Liver (tissue), 9 donors: ENCODE results near the gene PRDM7. TPM values are rescaled to one million over a fixed set of nuclear protein-coding genes. Genes with fewer than 3 reads are reported as not detected.
A peak's percentile ranks its signal among the peaks of the same experiment; 100 is the strongest.

Experiments used
- DNase-seq: peaks from one replicate; pipeline ENCODE4 v3.0.0-alpha.2; 2017; ENCODE audit warnings: low spot score
- H3K27ac ChIP-seq, 2 donors: one replicate each; pipeline ENCODE4 v1.7.0; 2013; ENCODE audit warnings: inconsistent platforms in 2 of 2, low read length in 2 of 2, control low read depth in 1 of 2, low read depth in 1 of 2, mild to moderate bottlenecking in 1 of 2
- H3K27me3 ChIP-seq, 4 donors: one replicate each; pipeline versions ENCODE4 v1.6.1 to v1.7.0; 2013; ENCODE audit warnings: low read length in 3 of 4, inconsistent platforms in 1 of 4, mild to moderate bottlenecking in 1 of 4, moderate library complexity in 1 of 4; ENCODE audit not compliant: control insufficient read depth in 4 of 4, insufficient read depth in 4 of 4
- H3K36me3 ChIP-seq, 4 donors: one replicate each; pipeline versions ENCODE4 v1.6.1 to v1.7.0; 2013; ENCODE audit warnings: low read length in 3 of 4, mild to moderate bottlenecking in 3 of 4, low read depth in 1 of 4, moderate library complexity in 1 of 4; ENCODE audit not compliant: control insufficient read depth in 4 of 4, insufficient read depth in 3 of 4
- H3K4me1 ChIP-seq, 4 donors: one replicate each; pipeline versions ENCODE4 v1.6.1 to v1.7.0; 2013; ENCODE audit warnings: low read length in 3 of 4, mild to moderate bottlenecking in 3 of 4, moderate library complexity in 1 of 4; ENCODE audit not compliant: control insufficient read depth in 4 of 4, insufficient read depth in 4 of 4
- H3K4me3 ChIP-seq, 3 donors: one replicate each; pipeline versions ENCODE4 v1.6.1 to v1.7.0; 2013; ENCODE audit warnings: low read length in 3 of 3, control low read depth in 1 of 3, low read depth in 1 of 3, mild to moderate bottlenecking in 1 of 3
- H3K9ac ChIP-seq, 2 donors: one replicate each; pipeline ENCODE4 v1.7.0; 2013; ENCODE audit warnings: low read length in 2 of 2, mild to moderate bottlenecking in 2 of 2, moderate library complexity in 2 of 2, control low read depth in 1 of 2, low read depth in 1 of 2
- H3K9me3 ChIP-seq, 4 donors: one replicate each; pipeline versions ENCODE4 v1.6.1 to v1.7.0; 2013; ENCODE audit warnings: low read length in 3 of 4; ENCODE audit not compliant: control insufficient read depth in 4 of 4
- ATF3 ChIP-seq: IDR thresholded peaks from 2 replicates; pipeline ENCODE4 v1.6.1; 2016; ENCODE audit warnings: antibody characterized with exemption
- CTCF ChIP-seq: fragments of 150-350 bp; IDR thresholded peaks from 2 replicates; pipeline ENCODE4 v1.5.1; 2017; ENCODE audit warnings: improper control_type of control experiment, low read depth, low read length; ENCODE audit not compliant: missing input control
- EGR1 ChIP-seq, 2 donors: IDR thresholded peaks; 2 replicates each; pipeline ENCODE4 v1.6.1; 2016 to 2018; ENCODE audit warnings: antibody characterized with exemption in 2 of 2, low read depth in 2 of 2
- FOXA1 ChIP-seq: IDR thresholded peaks from 2 replicates; pipeline ENCODE4 v1.6.1; 2016; ENCODE audit warnings: antibody characterized with exemption
- FOXA2 ChIP-seq: IDR thresholded peaks from 2 replicates; pipeline ENCODE4 v1.6.1; 2016; ENCODE audit warnings: antibody characterized with exemption
- GABPA ChIP-seq, 2 donors: IDR thresholded peaks in 1 of 2; conservative IDR thresholded peaks in 1 of 2; 2 replicates each; pipeline ENCODE4 v1.6.1; 2016; ENCODE audit warnings: antibody characterized with exemption in 2 of 2, mild to moderate bottlenecking in 1 of 2, moderate library complexity in 1 of 2
- HNF4A ChIP-seq, 2 donors: conservative IDR thresholded peaks; 2 replicates each; pipeline ENCODE4 v1.6.1; 2016; ENCODE audit warnings: antibody characterized with exemption in 2 of 2, mild to moderate bottlenecking in 2 of 2
- HNF4G ChIP-seq: IDR thresholded peaks from 2 replicates; pipeline ENCODE4 v1.6.1; 2016; ENCODE audit warnings: antibody characterized with exemption
- JUND ChIP-seq, 2 donors: IDR thresholded peaks; 2 replicates each; pipeline ENCODE4 v1.6.1; 2016; ENCODE audit warnings: antibody characterized with exemption in 2 of 2
- MAX ChIP-seq: IDR thresholded peaks from 2 replicates; pipeline ENCODE4 v1.6.1; 2016; ENCODE audit warnings: antibody characterized with exemption
- NR2F2 ChIP-seq: IDR thresholded peaks from 2 replicates; pipeline ENCODE4 v1.6.1; 2016; ENCODE audit warnings: antibody characterized with exemption
- RAD21 ChIP-seq, 2 donors: IDR thresholded peaks; 2 replicates each; pipeline ENCODE4 v1.6.1; 2016; ENCODE audit warnings: antibody characterized with exemption in 2 of 2, mild to moderate bottlenecking in 2 of 2
- REST ChIP-seq: IDR thresholded peaks from 2 replicates; pipeline ENCODE4 v1.6.1; 2016; ENCODE audit warnings: antibody characterized with exemption, mild to moderate bottlenecking
- RXRA ChIP-seq, 2 donors: IDR thresholded peaks; 2 replicates each; pipeline ENCODE4 v1.6.1; 2017 to 2018; ENCODE audit warnings: antibody characterized with exemption in 2 of 2, mild to moderate bottlenecking in 1 of 2
- SP1 ChIP-seq: IDR thresholded peaks from 2 replicates; pipeline ENCODE4 v1.6.1; 2018; ENCODE audit warnings: antibody characterized with exemption, mild to moderate bottlenecking
- TAF1 ChIP-seq: conservative IDR thresholded peaks from 2 replicates; pipeline ENCODE4 v1.6.1; 2016; ENCODE audit warnings: antibody characterized with exemption, mild to moderate bottlenecking
- YY1 ChIP-seq: IDR thresholded peaks from 2 replicates; pipeline ENCODE4 v1.6.1; 2016; ENCODE audit warnings: antibody characterized with exemption, mild to moderate bottlenecking
- ZBTB33 ChIP-seq: IDR thresholded peaks from 2 replicates; pipeline ENCODE4 v1.6.1; 2016; ENCODE audit warnings: antibody characterized with exemption
- WGBS: extraction: QIAGEN DNeasy Blood & Tissue Kit; methylation state at CpG from one replicate; pipeline ENCODE4 v1.1.7; 2013; 5-methylcytosine and 5-hydroxymethylcytosine counted together
- polyA plus RNA-seq, 2 donors: library from polyadenylated mRNA; stranded (reverse) in 1 of 2; unstranded in 1 of 2; fragments of 200-250 nt in 1 of 2; fragments of >200 nt in 1 of 2; fragmentation: Nextera tagmentation in 1 of 2; extraction: Ambion mirVana in 1 of 2; gene quantifications; one replicate each; pipeline versions ENCODE4 v1.2.1 to v1.2.3, GENCODE V29; 2013 to 2015
- total RNA-seq, 2 donors: library from RNA; depleted of rRNA; stranded (reverse); fragments of >200 nt; gene quantifications; one replicate each; pipeline ENCODE4 v1.2.3, GENCODE V29; 2014
- donor health status: healthy.
- donor health status: healthy.
- donor health status: healthy.
- donor health status: healthy.
- donor health status: healthy.

PRDM7 gene
- total and polyA plus RNA-seq, 4 donors, result not detected

- WGBS, result 74% methylated on average over 8 of the region's 8 CpGs
- Histone ChIP-seq H3K9me3 (no peaks in the 10 kb centered on the region), H3K36me3 (peaks cover 0 to 2% (median 0%) of the 10 kb centered on the region in 4 donors), H3K27me3 (no peaks in the 10 kb centered on the region), H3K27ac (no peak overlapping the region), H3K9ac (no peak overlapping the region), H3K4me1 (peaks cover 0 to 12% (median 6%) of the 10 kb centered on the region in 4 donors), H3K4me3 (no peak overlapping the region)
- DNase-seq, result no peak
- TF ChIP-seq MAX (no peak), YY1 (no peak), EGR1 (IDR thresholded peaks at IDR 0.05; ENCODE audit: low read depth in 2 of 2) (no peak), GABPA (IDR thresholded peaks at IDR 0.05 in 1 of 2, conservative IDR thresholded peaks at IDR 0.05 in 1 of 2) (no peak), RXRA (IDR thresholded peaks at IDR 0.05) (no peak), RAD21 (IDR thresholded peaks at IDR 0.05) (no peak), HNF4G (no peak), TAF1 (no peak), FOXA2 (no peak), CTCF (no peak)
Measured at GRCh38 chr16:90026135-90026534, 51.0 kb downstream of the PRDM7 start.

GRCh38 chr16:90023078-90023447, 54.1 kb downstream of the PRDM7 start:
- WGBS, result 42% methylated on average over 7 of the region's 7 CpGs
- no peaks in the 10 kb centered on the region for H3K27me3 ChIP-seq
- TF ChIP-seq FOXA1 (no peak), RAD21 (IDR thresholded peaks at IDR 0.05) (no peak), RXRA (IDR thresholded peaks at IDR 0.05) (no peak), JUND (IDR thresholded peaks at IDR 0.05) (no peak), CTCF (no peak), NR2F2 (no peak), SP1 (no peak), EGR1 (IDR thresholded peaks at IDR 0.05; ENCODE audit: low read depth in 2 of 2) (no peak), HNF4A (conservative IDR thresholded peaks at IDR 0.05) (no peak), ATF3 (no peak), HNF4G (no peak), REST (no peak), YY1 (no peak), ZBTB33 (no peak), FOXA2 (no peak), GABPA (IDR thresholded peaks at IDR 0.05 in 1 of 2, conservative IDR thresholded peaks at IDR 0.05 in 1 of 2) (no peak), TAF1 (no peak), MAX (no peak)
- H3K9me3 ChIP-seq, result no peaks in the 10 kb centered on the region
- H3K36me3 ChIP-seq, result no peaks in the 10 kb centered on the region
- DNase-seq, result no peak
- no peak overlapping the region for H3K9ac ChIP-seq
- H3K4me1 ChIP-seq, result peaks cover 2 to 21% (median 14%) of the 10 kb centered on the region in 4 donors
- peak overlapping the region; percentile 69 to 85 (median 73) for H3K4me3 ChIP-seq
- peak overlapping the region in 1 of 2 donors; percentile 47 for H3K27ac ChIP-seq
